ENCODE results near the gene PRDM4. TPM values are rescaled to one million over a fixed set of nuclear protein-coding genes. Genes with fewer than 3 reads are reported as not detected.
"Not testable (repeated sequence)": the region's sequence is repeated elsewhere in the genome, so short reads cannot be mapped to it uniquely, and the experiment has no call there.

Gene PRDM4
- total and polyA plus RNA-seq, 2 of the 13 experiments (the other 11 are each of a cell fraction or from before 2014, with no cell fraction given), result 9.9 to 15.3 TPM

- no peak for DNase-seq (ENCODE audit: low spot score)
- in situ Hi-C loops (cut with HindIII; ENCODE audit: extremely low pct_ligation_motif_present, low pct_unique_long_range_greater_than_20kb) (no loop called here), intact Hi-C loops (cut with micrococcal nuclease; ENCODE audit: unreplicated experiment) (no loop called here)
- H2AFZ ChIP-seq (ENCODE audit: low read length), result no peak overlapping the region
- 73% methylated on average over 4 of the region's 4 CpGs for WGBS (ENCODE audit: low lambda C conversion rate)
- no peak for ATAC-seq
- H3K4me2 ChIP-seq (ENCODE audit: low read depth, low read length), result no peak overlapping the region
- H3K9ac ChIP-seq (ENCODE audit: insufficient read depth, low read depth, low read length), result no peak overlapping the region
- H3K79me2 ChIP-seq (ENCODE audit: insufficient read depth, low read length), result no peaks in the 10 kb centered on the region
- no TSS peak for BruUV-seq (replicated peaks)
- TF ChIP-seq ZNF572 (CRISPR knock-in tag; IDR thresholded peaks at IDR 0.05) (no peak), ZMYM3 (CRISPR knock-in tag; IDR thresholded peaks at IDR 0.05) (no peak), ZNF180 (CRISPR knock-in tag; IDR thresholded peaks at IDR 0.05; ENCODE audit: borderline replicate concordance, low read depth) (no peak), THAP8 (CRISPR knock-in tag; IDR thresholded peaks at IDR 0.05; ENCODE audit: borderline replicate concordance) (no peak), ZNF547 (CRISPR knock-in tag; IDR thresholded peaks at IDR 0.05) (no peak), ZNF883 (CRISPR knock-in tag; IDR thresholded peaks at IDR 0.05; ENCODE audit: not compliant biosample characterization) (no peak), ZNF343 (CRISPR knock-in tag; IDR thresholded peaks at IDR 0.05) (no peak), ZNF800 (CRISPR knock-in tag; IDR thresholded peaks at IDR 0.05) (no peak), ZNF781 (CRISPR knock-in tag; IDR thresholded peaks at IDR 0.05; ENCODE audit: borderline replicate concordance, not compliant biosample characterization) (no peak)
- H3K9me3 ChIP-seq (ENCODE audit: low read length), result no peaks in the 10 kb centered on the region
- no peaks in the 10 kb centered on the region; the same call in 1 of the 2 replicates for H4K20me1 ChIP-seq (ENCODE audit: insufficient read depth, low read length)
- H3K27me3 ChIP-seq (ENCODE audit: control insufficient read depth in 1 of 2, insufficient read depth in 2 of 2, low read length in 2 of 2), result no peaks in the 10 kb centered on the region
- ChIA-PET CTCF (ENCODE audit: low intra/inter-chr PET ratio, low total read pairs) (no interaction called here), POLR2A (no interaction called here)
- H3K36me3 ChIP-seq (replicated peaks in 1 of 2; ENCODE audit: control insufficient read depth in 1 of 2, insufficient read depth in 2 of 2, low read length in 2 of 2), result peaks cover 4 to 20% of the 10 kb centered on the region in 2 experiments; a peak in 4 of 5 replicates
- no peak overlapping the region for H3K4me3 ChIP-seq (replicated peaks in 1 of 3; ENCODE audit: insufficient read depth in 1 of 3, low read depth in 2 of 3, low read length in 3 of 3)
- no peaks in the 10 kb centered on the region for H3K4me1 ChIP-seq (ENCODE audit: insufficient read depth, low read length)
- H3K27ac ChIP-seq (ENCODE audit: extremely low read length, insufficient read depth, low read length), result no peak overlapping the region
- FAIRE-seq, result no peak
Measured at GRCh38 chr12:107730618-107731341, 30.2 kb downstream of the PRDM4 start.

GRCh38 chr12:107727742-107728141 lies 33.2 kb downstream of the PRDM4 start:
- H3K4me3 ChIP-seq (replicated peaks in 1 of 3; ENCODE audit: insufficient read depth in 1 of 3, low read depth in 2 of 3, low read length in 3 of 3); ATAC-seq; FAIRE-seq; H3K4me1 ChIP-seq (ENCODE audit: insufficient read depth, low read length); H2AFZ ChIP-seq (ENCODE audit: low read length); H4K20me1 ChIP-seq (ENCODE audit: insufficient read depth, low read length); H3K79me2 ChIP-seq (ENCODE audit: insufficient read depth, low read length); in situ Hi-C loops (cut with HindIII; ENCODE audit: extremely low pct_ligation_motif_present, low pct_unique_long_range_greater_than_20kb); H3K36me3 ChIP-seq (replicated peaks in 1 of 2; ENCODE audit: control insufficient read depth in 1 of 2, insufficient read depth in 2 of 2, low read length in 2 of 2); BruUV-seq (replicated peaks); CTCF ChIA-PET (ENCODE audit: low intra/inter-chr PET ratio, low total read pairs); POLR2A ChIA-PET; H3K27ac ChIP-seq (ENCODE audit: extremely low read length, insufficient read depth, low read length); H3K4me2 ChIP-seq (ENCODE audit: low read depth, low read length); H3K27me3 ChIP-seq (ENCODE audit: control insufficient read depth in 1 of 2, insufficient read depth in 2 of 2, low read length in 2 of 2); DNase-seq (ENCODE audit: low spot score); H3K9me3 ChIP-seq (ENCODE audit: low read length); H3K9ac ChIP-seq (ENCODE audit: insufficient read depth, low read depth, low read length); intact Hi-C loops (cut with micrococcal nuclease; ENCODE audit: unreplicated experiment): not testable (repeated sequence)
- no CpG with 5 or more reads among the region's 1 CpG for WGBS (ENCODE audit: low lambda C conversion rate)

- intact Hi-C loops (cut with micrococcal nuclease; ENCODE audit: unreplicated experiment); H3K36me3 ChIP-seq (replicated peaks in 1 of 2; ENCODE audit: control insufficient read depth in 1 of 2, insufficient read depth in 2 of 2, low read length in 2 of 2); CTCF ChIA-PET (ENCODE audit: low intra/inter-chr PET ratio, low total read pairs); POLR2A ChIA-PET; FAIRE-seq; H3K27me3 ChIP-seq (ENCODE audit: control insufficient read depth in 1 of 2, insufficient read depth in 2 of 2, low read length in 2 of 2); BruUV-seq (replicated peaks); H3K9me3 ChIP-seq (ENCODE audit: low read length); H4K20me1 ChIP-seq (ENCODE audit: insufficient read depth, low read length); H3K4me3 ChIP-seq (replicated peaks in 1 of 3; ENCODE audit: insufficient read depth in 1 of 3, low read depth in 2 of 3, low read length in 3 of 3); DNase-seq (ENCODE audit: low spot score); H3K79me2 ChIP-seq (ENCODE audit: insufficient read depth, low read length); H3K4me2 ChIP-seq (ENCODE audit: low read depth, low read length); in situ Hi-C loops (cut with HindIII; ENCODE audit: extremely low pct_ligation_motif_present, low pct_unique_long_range_greater_than_20kb); H3K4me1 ChIP-seq (ENCODE audit: insufficient read depth, low read length); ATAC-seq; H2AFZ ChIP-seq (ENCODE audit: low read length); H3K9ac ChIP-seq (ENCODE audit: insufficient read depth, low read depth, low read length); H3K27ac ChIP-seq (ENCODE audit: extremely low read length, insufficient read depth, low read length): not testable (repeated sequence)
- 18% methylated on average over 1 of the region's 1 CpG for whole genome bisulfite sequencing (ENCODE audit: low lambda C conversion rate)
Measured at GRCh38 chr12:107727327-107727726, 33.6 kb downstream of the PRDM4 start.
